ENCODE results near the gene RNF212B. TPM values are rescaled to one million over a fixed set of nuclear protein-coding genes. Genes with fewer than 3 reads are reported as not detected.

The RNF212B gene
- total and polyA plus RNA-seq, 2 of the 13 experiments (the other 11 are each of a cell fraction or from before 2014, with no cell fraction given), result 0.05 TPM; not detected in 1

DNA sequence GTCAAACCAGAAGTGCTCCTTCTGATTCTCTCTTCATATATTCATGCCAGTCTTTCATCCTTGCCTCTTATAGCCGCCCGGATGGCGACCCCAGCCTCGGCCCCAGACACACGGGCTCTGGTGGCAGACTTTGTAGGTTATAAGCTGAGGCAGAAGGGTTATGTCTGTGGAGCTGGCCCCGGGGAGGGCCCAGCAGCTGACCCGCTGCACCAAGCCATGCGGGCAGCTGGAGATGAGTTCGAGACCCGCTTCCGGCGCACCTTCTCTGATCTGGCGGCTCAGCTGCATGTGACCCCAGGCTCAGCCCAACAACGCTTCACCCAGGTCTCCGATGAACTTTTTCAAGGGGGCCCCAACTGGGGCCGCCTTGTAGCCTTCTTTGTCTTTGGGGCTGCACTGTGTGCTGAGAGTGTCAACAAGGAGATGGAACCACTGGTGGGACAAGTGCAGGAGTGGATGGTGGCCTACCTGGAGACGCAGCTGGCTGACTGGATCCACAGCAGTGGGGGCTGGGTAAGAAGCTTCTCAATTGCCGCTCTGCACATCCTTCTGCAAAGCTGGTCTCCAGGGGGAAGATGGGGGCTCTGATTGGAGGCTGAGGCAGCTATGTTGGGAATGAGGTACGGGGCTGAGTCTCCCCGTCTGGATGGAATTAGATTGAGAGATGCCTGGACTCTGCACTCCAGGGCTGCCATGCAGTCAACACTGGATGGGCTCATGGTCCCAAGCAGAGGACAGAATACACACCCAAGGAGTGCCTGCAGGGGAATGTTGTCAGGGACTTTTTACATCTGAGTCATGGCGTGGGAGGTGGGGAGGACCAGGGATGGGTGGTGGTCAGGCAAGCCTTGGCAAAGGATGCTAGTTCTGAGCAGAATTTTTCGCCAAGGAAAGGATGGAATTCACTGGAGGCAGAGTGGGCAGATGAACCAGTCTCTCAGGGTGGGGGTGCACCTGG, 70.2 kb downstream of the RNF212B start (continued):
- TF ChIP-seq ZBTB3 (CRISPR knock-in tag; IDR thresholded peaks at IDR 0.05; ENCODE audit: borderline replicate concordance, low read depth) (no peak), ZNF883 (CRISPR knock-in tag; IDR thresholded peaks at IDR 0.05; ENCODE audit: not compliant biosample characterization) (no peak), POGK (CRISPR knock-in tag; conservative IDR thresholded peaks at IDR 0.05) (no peak), MED8 (CRISPR knock-in tag; IDR thresholded peaks at IDR 0.05; ENCODE audit: insufficient replicate concordance) (no peak), MEIS1 (CRISPR knock-in tag; IDR thresholded peaks at IDR 0.05; ENCODE audit: borderline replicate concordance) (no peak), HOXA3 (CRISPR knock-in tag; IDR thresholded peaks at IDR 0.05) (no peak), ZNF282 (IDR thresholded peaks at IDR 0.05; ENCODE audit: partially characterized antibody) (no peak), ZNF484 (CRISPR knock-in tag; IDR thresholded peaks at IDR 0.05; ENCODE audit: borderline replicate concordance, low read depth) (no peak), ZNF766 (CRISPR knock-in tag; IDR thresholded peaks at IDR 0.05; ENCODE audit: borderline replicate concordance) (no peak; the same call in 1 of the 2 replicates), KDM3A (CRISPR knock-in tag; IDR thresholded peaks at IDR 0.05; ENCODE audit: low read depth) (peak; percentile 39; the same call in 1 of the 2 replicates), KAT2B (IDR thresholded peaks at IDR 0.05; ENCODE audit: borderline replicate concordance, low read depth, low read length) (no peak), MAFG (CRISPR knock-in tag; IDR thresholded peaks at IDR 0.05) (no peak), ZNF724P (CRISPR knock-in tag; IDR thresholded peaks at IDR 0.05; ENCODE audit: borderline replicate concordance) (no peak), ELF3 (CRISPR knock-in tag; IDR thresholded peaks at IDR 0.05) (no peak), ZNF264 (CRISPR knock-in tag; IDR thresholded peaks at IDR 0.05) (no peak), SNAI1 (CRISPR knock-in tag; IDR thresholded peaks at IDR 0.05; ENCODE audit: borderline replicate concordance) (no peak), REL (CRISPR knock-in tag; conservative IDR thresholded peaks at IDR 0.05) (no peak), HNRNPH1 (optimal IDR thresholded peaks at IDR 0.05; ENCODE audit: low read depth, low read length) (no peak), ZFX (CRISPR knock-in tag; IDR thresholded peaks at IDR 0.05; ENCODE audit: low read depth) (no peak), ZNF274 (CRISPR knock-in tag; IDR thresholded peaks at IDR 0.05) (0 out of 2 replicates have a peak, but pooled peaks have one; percentile 13), ARNT2 (CRISPR knock-in tag; IDR thresholded peaks at IDR 0.05; ENCODE audit: low read depth) (peak; percentile 44; the same call in 1 of the 2 replicates), ZNF747 (CRISPR knock-in tag; IDR thresholded peaks at IDR 0.05; ENCODE audit: borderline replicate concordance) (no peak), SAP130 (CRISPR knock-in tag; IDR thresholded peaks at IDR 0.05; ENCODE audit: low read depth) (no peak)
- TF ChIP-seq, protein P1, sequence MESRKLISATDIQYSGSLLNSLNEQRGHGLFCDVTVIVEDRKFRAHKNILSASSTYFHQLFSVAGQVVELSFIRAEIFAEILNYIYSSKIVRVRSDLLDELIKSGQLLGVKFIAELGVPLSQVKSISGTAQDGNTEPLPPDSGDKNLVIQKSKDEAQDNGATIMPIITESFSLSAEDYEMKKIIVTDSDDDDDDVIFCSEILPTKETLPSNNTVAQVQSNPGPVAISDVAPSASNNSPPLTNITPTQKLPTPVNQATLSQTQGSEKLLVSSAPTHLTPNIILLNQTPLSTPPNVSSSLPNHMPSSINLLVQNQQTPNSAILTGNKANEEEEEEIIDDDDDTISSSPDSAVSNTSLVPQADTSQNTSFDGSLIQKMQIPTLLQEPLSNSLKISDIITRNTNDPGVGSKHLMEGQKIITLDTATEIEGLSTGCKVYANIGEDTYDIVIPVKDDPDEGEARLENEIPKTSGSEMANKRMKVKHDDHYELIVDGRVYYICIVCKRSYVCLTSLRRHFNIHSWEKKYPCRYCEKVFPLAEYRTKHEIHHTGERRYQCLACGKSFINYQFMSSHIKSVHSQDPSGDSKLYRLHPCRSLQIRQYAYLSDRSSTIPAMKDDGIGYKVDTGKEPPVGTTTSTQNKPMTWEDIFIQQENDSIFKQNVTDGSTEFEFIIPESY (CRISPR knock-in tag; IDR thresholded peaks at IDR 0.05), result peak; percentile 28; the same call in 1 of the 2 replicates
- TF ChIP-seq, protein P2, sequence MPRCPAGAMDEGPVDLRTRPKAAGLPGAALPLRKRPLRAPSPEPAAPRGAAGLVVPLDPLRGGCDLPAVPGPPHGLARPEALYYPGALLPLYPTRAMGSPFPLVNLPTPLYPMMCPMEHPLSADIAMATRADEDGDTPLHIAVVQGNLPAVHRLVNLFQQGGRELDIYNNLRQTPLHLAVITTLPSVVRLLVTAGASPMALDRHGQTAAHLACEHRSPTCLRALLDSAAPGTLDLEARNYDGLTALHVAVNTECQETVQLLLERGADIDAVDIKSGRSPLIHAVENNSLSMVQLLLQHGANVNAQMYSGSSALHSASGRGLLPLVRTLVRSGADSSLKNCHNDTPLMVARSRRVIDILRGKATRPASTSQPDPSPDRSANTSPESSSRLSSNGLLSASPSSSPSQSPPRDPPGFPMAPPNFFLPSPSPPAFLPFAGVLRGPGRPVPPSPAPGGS (CRISPR knock-in tag; IDR thresholded peaks at IDR 0.05), result no peak

All from HepG2 (cell line).